Stimulated activated CD8-positive, alpha-beta memory T cell treated with anti-CD3 and anti-CD28 coated beads, Interleukin-15, amount 100 ng/mL, for 4 hours (primary cell): ENCODE data around the gene TKT.

Experiments
- DNase-seq, 2 donors: peaks; one replicate each; pipeline ENCODE4 v3.0.0-alpha.2; 2020; ENCODE audit warnings: low read depth in 2 of 2

TKT gene

GRCh38 chr3:53240989-53241972, 14.5 kb downstream of the TKT start:
- DNase-seq: no peak

DNA sequence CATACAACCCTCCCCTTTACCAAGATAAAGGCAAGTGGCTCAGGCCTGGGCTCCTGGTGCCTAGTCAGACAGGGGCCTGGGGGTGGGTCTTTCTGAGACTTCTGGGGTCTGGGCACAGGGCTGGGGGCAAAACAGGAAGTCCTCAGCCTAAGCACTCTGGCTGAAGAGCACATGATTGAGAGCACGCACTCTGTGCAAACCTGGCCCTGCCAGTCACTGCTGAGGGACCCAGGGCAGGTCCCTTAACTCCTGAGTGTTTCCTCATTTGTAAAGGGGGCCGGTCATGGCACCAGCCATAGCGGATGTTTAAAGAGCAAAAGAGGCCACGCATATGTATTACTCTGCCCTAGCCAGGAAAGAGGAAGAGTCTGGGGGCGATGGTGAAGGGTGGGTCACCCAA, 16.0 kb downstream of the TKT start:
- DNase-seq: no peak

GRCh38 chr3:53238886-53239285, 16.9 kb downstream of the TKT start:
- DNase-seq: no peak

DNA sequence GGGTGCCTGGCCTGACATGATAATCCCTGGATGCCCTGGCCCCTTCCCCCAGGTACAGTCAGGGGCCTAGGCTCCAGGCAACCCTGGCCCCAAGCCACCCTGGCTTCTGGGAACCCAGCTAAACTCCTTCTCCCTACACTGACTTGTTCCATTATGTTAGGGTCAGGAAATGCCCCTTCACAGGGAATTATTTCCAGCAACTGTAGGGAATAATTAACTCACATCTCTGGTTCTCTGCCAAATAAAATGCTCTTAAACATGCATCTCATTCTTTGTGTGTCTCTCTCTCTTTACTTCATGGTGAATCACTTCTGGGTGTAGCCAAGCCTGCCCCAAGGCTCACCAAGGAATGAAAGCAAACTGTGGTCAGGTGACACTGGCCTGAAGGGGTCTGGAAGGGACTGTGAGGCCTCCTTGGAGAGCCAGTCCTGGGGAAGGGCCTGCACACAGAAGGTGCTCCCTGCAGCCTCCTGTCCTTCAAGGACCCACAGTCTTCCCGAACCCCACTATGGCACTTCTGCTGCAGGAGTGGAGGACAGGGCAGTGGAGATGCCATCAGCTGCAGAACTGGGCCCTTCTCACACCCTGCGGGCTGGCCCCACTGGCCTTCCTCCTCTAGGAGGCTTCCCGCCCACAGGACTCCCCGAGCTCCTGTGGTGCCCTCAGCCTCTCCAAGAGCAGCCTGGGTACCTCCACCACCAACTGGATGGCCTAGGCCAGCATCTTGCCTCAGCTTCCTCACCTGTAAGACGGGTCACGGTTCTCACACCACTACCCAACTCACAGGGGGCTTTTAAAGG, 17.6 kb downstream of the TKT start:
- no peak for DNase-seq

- DNase-seq: no peak
Measured at GRCh38 chr3:53236112-53236841, 19.5 kb downstream of the TKT start.

GRCh38 chr3:53235545-53235944, 20.3 kb downstream of the TKT start:
- no peak for DNase-seq

GRCh38 chr3:53234841-53235232, 21.0 kb downstream of the TKT start:
- no peak for DNase-seq

GRCh38 chr3:53234130-53234840, 21.5 kb downstream of the TKT start:
- no peak for DNase-seq

DNA sequence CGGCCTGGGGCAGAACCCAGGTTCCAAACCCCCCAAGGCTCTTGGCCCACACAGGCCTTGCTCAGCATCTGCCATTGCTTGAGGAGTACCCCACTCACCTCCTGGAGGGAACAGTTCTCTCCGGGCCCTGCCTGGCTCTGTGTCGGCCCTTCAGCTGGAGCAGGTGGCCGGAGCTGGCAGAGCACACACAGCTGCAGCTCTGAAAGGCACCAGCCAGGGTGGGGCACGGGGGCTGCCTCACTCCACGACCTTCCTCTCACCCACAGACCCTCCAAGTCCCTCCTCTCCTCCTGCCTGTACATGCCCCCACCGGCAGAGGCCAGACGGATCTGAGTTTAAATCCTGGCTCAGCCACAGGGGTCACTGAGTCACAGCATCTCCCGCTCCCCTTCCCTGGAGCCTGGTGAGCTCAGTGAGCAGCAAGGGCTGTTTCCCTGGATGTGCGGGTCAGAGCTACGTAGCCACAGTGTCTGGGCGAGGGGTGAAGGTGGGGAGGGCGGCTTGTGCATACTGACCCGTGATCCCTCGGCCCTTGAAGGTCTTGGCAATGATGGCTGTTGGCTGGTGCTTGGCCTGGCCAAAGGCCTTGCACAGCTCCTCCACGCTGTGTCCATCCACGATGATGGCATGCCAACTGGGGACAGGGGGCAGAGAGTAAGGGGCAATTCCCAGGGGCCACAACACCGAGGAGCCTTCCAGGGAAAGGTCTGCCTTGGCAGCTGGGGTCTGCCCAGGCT, 23.0 kb downstream of the TKT start:
- DNase-seq: no peak

DNA sequence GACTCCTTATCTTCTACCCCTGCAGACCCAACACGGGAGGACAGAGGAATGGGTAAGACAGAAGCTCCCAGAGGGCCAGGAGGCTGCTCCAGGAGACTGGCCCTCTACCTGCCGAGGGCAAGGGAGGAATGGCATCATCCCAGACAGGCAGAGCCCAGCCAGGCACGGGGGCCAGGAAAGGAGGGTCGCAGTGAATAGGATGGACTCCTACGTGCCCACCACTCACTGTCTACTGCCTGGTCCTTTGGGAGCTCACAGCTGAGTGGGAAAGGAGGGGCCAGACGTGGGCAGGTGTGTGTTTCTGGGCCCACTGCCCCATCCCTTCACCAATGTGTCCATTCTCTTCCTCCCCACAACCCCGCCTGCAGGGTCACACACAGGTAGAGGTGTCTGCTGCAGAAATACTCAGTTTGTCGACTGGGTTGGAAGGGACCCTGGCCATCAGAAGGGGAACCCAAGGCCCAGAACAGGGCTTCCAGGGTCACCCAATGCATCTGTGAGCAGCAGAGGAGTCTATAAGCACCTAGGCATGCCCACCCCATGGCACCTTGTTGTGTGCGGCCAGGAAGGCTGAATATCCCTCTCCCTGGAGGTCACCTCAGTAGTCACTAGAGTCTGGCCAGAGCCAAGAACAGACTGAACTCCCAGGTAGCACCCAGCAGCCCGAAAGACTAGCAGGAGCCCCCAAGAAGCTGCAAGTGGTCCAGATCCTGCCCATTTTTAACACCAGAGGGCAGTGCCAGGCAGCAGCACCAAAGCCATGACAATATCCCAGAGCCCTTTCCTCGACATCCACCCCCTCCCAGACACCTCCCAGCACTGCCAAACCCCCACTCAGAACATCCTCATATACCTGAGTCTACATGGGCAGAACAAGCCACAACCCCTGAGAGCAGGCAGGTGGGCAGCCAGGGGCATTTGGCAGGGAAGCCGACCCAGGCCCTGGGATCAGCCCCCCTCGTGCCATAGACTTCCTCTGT, 24.0 kb downstream of the TKT start:
- no peak for DNase-seq

GRCh38 chr3:53230789-53231188, 25.0 kb downstream of the TKT start:
- DNase-seq: no peak

GRCh38 chr3:53230041-53230621, 25.7 kb downstream of the TKT start:
- no peak for DNase-seq

GRCh38 chr3:53229606-53230005, 26.2 kb downstream of the TKT start:
- DNase-seq: no peak

DNA sequence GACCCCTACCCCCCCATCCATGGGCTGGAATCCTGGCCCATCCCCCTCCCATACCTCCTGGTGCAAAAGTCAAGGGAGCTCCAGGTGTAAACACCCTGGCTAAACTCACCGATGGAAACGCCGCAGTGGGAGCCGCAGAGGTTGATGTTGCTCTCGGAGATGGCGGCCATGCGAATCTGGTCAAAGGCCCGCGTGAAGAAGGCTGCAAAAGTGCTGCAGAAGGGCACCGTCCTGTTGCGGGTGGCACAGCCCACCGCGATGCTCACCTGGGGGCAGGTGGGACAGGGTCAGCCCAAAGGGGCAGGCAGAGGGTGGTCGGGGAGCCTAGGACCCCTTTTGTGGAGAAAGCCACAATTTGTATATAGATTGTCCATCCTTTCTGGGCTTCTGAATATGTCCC, 26.7 kb downstream of the TKT start:
- no peak for DNase-seq

DNA sequence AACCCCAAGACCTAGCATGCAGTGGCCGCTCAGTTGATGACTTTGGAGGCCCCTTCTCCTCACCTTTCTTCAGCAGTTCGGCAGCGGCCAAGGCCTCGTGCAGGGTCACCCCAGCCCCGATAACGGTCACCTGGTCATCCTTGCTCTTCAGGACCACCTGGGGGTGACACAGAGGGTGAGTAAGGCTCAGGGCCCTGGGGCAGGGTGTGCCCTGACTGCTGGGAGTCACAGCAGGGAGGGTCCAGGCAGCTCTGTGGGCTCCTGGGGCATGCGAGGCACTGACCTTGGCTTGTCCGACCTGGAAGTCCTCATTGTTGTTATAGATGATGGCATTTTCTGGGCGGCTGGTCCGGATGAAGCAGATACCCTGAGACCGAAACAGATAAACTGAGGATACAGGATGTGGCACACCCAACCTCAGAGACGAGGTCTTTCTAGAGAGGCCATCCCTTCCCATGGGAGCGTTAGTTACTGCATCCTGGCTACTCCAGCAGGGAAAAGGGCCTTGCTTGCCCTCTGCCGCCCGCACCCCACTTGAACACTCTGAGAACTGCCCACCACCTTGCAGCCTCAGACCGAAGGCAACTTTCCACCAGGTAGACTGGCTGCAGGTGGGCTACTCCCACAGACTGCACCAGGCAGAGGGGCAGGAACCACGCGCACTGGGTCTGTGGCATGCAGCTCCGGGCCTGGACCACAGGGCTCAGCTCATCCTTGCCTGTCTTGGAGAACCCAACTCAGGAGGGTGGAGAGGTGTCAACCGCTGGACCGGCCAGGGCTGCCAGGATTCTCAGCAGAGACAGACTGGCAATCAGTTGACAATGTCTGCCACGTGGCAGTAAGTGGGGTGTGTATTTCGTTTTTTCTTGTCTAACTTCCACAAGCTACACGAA, 27.6 kb downstream of the TKT start:
- DNase-seq: no peak

DNA sequence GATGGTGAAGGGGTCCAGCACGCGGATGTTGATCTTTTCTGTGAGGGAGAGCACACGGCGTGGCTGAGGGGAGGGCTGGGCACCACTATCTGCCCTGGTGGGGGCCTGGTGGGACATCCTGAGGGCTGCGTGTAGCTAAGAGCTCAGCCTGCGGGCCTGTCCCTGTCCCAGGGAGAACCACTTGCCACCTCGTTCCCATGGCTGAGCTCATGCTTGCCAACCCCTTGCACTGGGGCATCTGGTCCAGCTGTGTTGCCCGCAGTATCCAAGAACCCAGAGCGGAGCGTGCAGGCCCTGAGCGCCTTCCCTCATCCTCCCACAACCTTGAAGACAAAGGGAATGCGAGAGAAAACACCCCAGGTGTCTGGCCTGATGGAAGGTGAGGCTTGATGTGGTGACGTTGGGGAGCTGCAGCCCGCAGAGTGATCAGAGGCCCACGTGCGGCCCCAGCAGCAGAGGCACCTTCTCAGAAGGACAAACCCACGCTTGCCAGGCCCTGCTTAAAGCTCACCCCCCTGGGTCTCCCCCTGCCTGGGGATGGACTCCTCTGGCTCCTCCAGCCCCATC, 28.9 kb downstream of the TKT start:
- DNase-seq: no peak

DNA sequence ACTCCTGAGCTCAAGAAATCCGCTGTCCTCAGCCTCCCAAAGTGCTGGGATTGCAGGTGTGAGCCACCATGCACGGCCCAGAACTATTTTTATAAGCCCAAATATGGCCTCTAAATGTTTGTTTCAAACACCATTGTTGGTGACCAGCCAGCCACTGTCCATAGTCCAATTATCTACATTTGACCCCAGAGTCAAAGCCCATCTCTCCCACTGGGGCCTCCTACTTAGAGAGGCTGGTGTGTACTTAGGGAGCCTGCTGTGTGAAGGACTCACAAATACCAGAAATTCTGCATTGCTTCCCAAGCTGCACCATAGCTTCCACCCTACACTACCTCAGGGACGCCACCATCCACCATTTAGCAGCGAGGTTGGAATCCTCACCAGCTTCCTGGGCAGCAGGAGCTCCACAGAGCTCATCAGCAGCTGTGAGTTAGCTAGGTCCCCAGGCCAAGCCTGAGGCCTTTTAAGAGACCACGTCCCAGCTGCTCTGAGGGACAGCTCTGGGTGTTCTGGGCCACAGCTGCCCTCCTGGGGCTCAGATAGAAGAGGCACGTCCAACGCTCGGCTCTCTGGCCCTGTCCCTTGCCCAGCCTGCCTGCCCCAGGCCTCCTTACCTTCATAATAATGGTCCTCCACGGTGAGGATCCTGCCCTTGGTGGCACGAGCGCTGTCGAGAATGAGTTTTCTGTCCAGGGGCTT, 29.5 kb downstream of the TKT start:
- DNase-seq: no peak
